Central memory CD8-positive, alpha-beta T cell (primary cell): ENCODE results near the gene EDEM1.

ENCODE experiments used
- ATAC-seq: fragments of 150-1000 bp; cut with Tn5 transposase; replicated peaks from 2 replicates; pipeline ENCODE4 v1.10.0; 2022; ENCODE audit warnings: mild to moderate bottlenecking, moderate FRiP score, moderate number of reproducible peaks; ENCODE audit not compliant: poor library complexity, severe bottlenecking; ENCODE audit errors: extremely low read depth
- DNase-seq, 2 donors: peaks; one replicate each; pipeline ENCODE4 v3.0.0; 2021; ENCODE audit warnings: low spot score in 2 of 2
- H3K27ac Mint-ChIP-seq: one replicate; pipeline ENCODE4 v1.8.0; 2022; ENCODE audit warnings: low read depth, mild to moderate bottlenecking, moderate library complexity, mixed read lengths
- H3K27me3 Mint-ChIP-seq: one replicate; pipeline ENCODE4 v1.8.0; 2022; ENCODE audit warnings: mixed read lengths
- H3K36me3 Mint-ChIP-seq: one replicate; pipeline ENCODE4 v1.8.0; 2022; ENCODE audit warnings: mild to moderate bottlenecking, moderate library complexity, mixed read lengths; ENCODE audit not compliant: insufficient read depth
- H3K4me1 Mint-ChIP-seq: one replicate; pipeline ENCODE4 v1.8.0; 2022; ENCODE audit warnings: mixed read lengths
- H3K4me3 Mint-ChIP-seq: one replicate; pipeline ENCODE4 v1.8.0; 2022; ENCODE audit warnings: mild to moderate bottlenecking, moderate library complexity, mixed read lengths
- H3K9me3 Mint-ChIP-seq: one replicate; pipeline ENCODE4 v1.8.0; 2022; ENCODE audit warnings: mixed read lengths

Gene EDEM1

DNA sequence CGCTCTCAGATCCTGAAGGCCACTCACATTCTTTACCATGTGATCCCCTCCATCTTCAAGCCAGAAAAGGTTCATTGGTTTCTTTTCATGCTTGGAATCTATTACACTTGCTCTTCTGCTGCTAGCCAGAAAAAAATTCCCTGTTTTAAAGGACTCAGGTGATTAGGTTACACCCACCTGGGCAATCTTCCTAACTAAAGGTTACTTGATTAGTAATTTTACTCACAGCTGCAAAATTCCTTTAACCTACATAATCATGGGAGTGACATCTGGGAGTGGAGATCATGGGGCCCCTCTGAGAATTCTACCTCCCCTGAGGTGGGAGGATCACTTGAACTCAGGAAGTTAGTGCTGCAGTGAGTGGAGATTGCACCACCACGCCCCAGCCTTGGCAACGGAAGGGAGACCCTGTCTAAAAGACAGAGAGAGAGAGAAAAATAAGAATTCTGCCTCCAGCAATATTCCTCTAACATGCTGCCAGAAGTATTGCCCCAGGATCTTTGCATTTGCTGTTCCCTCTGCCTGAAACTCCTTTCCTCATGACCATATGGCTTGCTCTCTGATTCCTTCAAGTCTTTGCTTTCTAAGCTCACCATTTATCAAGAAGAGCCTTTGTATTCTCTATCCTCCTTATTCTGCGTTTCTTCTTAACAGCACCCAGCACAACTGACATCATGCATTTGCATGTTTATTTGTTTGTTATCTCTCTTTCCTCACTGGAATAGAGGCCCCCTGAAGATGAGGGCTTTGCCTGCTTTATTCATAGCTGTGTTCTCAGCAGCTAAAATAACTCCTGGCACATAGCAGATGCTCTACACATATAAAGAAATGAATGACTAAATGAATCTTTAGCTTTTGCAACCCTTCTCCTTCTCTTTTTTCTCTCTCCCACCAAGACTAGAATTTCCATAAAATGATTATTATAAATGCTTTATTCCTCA, 68.2 kb downstream of the EDEM1 start:
- ATAC-seq, result no peak
- H3K4me1 Mint-ChIP-seq, result no peaks in the 10 kb centered on the region
- no peaks in the 10 kb centered on the region for H3K9me3 Mint-ChIP-seq
- H3K36me3 Mint-ChIP-seq, result peaks cover 2% of the 10 kb centered on the region
- DNase-seq, result no peak
- H3K27ac Mint-ChIP-seq, result no peak overlapping the region
- H3K27me3 Mint-ChIP-seq, result no peaks in the 10 kb centered on the region
- no peak overlapping the region for H3K4me3 Mint-ChIP-seq

DNA sequence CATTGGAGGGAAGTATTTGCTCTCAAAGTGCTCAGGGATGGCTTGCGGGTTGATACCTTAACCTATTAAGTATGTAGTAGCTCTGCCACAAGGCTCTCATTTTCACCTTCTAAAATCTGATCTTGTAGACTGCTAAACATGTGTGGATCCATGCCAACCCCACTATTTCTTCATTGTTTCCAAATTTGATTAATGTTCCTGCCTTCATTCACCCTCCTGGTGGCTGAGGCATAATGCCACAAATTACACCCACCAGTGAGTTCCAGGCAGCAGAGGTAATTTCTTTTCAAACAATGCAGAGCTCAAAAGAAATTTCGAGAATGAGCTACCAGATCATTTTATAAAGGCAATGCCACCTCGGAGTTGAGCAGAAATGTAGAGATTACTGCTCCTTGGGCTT, 71.0 kb downstream of the EDEM1 start:
- no peaks in the 10 kb centered on the region for H3K9me3 Mint-ChIP-seq
- DNase-seq (no peak), ATAC-seq (no peak)
- H3K27me3 Mint-ChIP-seq, result no peaks in the 10 kb centered on the region
- H3K4me1 Mint-ChIP-seq, result no peaks in the 10 kb centered on the region
- H3K27ac Mint-ChIP-seq, result no peak overlapping the region
- peaks cover 2% of the 10 kb centered on the region for H3K36me3 Mint-ChIP-seq
- no peak overlapping the region for H3K4me3 Mint-ChIP-seq

DNA sequence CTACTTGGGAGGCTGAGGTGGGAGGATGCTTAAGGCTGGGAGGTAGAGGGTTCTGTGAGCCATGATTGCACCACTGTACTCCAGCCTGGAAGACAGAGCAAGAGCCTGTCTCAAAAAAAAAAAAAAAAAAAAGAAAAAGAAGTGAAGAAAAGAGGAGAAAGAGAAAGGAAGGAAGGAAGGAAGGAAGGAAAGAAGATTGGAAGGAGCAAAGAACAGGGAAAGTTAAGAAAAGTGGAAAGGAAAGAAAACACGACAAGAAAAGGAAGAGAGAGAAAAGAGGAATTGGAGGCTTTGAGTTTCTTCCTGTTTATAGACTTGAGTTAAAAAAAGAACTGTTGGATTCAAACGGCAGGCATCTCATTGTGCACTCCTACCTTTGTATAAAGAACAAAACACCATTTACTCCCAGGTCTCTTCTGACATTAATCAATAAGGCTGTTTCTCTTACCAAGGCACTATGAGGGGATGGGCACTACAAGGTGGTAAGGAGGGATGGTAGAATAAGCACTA, 73.5 kb downstream of the EDEM1 start:
- H3K9me3 Mint-ChIP-seq, result no peaks in the 10 kb centered on the region
- no peaks in the 10 kb centered on the region for H3K4me1 Mint-ChIP-seq
- peaks cover 2% of the 10 kb centered on the region for H3K36me3 Mint-ChIP-seq
- H3K27me3 Mint-ChIP-seq, result no peaks in the 10 kb centered on the region
- no peak for ATAC-seq
- H3K4me3 Mint-ChIP-seq, result no peak overlapping the region
- H3K27ac Mint-ChIP-seq, result no peak overlapping the region
- DNase-seq, result no peak

DNA sequence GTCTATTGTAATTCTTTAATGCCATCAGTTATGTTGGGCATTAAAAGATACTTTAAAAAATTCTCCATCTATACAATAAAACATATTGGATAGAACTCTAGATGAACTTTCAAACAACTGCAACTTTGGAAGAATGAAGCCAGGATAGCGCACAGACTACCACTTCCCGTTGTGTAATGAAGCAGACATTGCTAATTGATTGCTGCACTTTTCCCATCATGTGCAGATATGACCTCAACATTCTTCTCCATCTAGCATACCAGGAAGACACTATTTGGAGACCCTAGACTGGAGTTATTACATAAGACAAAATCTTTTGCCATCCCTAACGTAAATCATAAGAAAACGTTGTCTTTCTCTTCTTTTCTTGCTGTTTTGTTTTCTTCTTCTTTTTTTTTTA, 75.0 kb downstream of the EDEM1 start:
- Mint-ChIP-seq H3K9me3 (no peaks in the 10 kb centered on the region), H3K27ac (no peak overlapping the region), H3K4me3 (no peak overlapping the region), H3K36me3 (no peaks in the 10 kb centered on the region), H3K4me1 (no peaks in the 10 kb centered on the region), H3K27me3 (no peaks in the 10 kb centered on the region)
- ATAC-seq, result no peak
- no peak for DNase-seq

DNA sequence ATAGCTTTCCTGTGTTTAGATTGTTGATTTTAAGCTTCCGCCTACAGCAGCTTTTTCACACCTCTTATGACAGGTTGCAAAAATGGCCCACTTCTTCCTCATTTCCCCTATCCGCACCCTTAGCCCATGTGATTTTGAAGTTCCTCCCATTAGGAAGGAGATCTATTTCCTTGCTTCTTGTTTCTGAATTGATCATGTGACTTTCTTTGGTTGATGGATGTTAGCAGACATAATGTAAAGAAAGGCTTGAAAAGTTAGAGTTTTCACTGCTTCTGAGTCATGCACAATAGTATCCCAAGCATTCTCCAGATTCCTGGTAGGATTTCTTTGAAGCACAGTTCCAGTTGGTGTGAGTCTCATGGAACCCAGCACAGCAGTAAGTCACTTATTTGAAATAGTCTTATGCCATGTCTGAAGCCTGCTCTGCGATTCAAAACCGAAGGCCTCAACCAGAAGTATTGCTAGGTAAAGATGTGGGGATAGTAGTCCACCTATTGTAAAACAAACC, 76.6 kb downstream of the EDEM1 start:
- no peak overlapping the region for H3K27ac Mint-ChIP-seq

DNA sequence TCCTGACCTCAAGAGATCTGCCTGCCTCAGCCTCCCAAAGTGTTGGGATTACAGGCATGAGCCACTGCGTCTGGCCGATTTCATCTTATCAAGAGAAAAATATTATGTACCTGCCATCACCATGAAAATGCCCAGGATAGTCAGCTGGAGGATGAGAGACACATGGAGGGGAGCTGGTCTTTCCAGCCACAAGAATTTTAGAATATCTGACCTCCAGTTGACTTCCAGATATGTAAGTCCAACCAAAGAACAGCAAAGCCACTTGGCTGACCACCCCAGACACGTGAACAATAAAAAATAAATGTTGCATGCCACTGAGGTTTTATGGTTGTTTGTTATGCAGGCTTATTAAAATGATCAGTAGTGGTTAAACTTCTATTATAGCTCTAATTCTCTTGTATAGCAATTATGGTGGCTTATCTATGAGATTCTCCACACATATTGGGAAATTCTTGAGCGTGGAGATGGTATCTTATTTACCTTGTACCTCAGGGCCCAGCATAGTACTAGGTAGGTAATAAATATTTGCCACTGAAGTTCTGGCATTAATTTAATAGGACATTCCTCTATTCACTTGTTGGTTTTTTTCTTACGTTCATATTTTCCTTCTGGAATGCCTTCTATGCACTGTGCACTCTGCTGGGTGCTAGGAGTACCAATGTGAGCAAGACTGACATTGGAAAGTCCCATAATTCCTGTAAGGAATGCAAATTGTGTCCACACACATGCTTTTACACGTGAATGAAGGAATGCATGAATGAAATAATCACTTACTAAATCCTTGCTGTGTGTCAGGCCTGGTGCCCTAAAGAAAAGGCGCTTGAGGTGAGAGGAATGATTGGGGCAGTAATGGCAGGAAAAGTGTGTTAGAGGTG, 77.6 kb downstream of the EDEM1 start:
- H3K27ac Mint-ChIP-seq, result no peak overlapping the region
- no peaks in the 10 kb centered on the region for H3K36me3 Mint-ChIP-seq
- H3K4me1 Mint-ChIP-seq, result no peaks in the 10 kb centered on the region
- no peaks in the 10 kb centered on the region for H3K27me3 Mint-ChIP-seq
- H3K4me3 Mint-ChIP-seq, result no peak overlapping the region
- no peaks in the 10 kb centered on the region for H3K9me3 Mint-ChIP-seq
- ATAC-seq (no peak), DNase-seq (no peak)

More for the DNA sequence above, 76.6 kb downstream of the EDEM1 start:
- no peak overlapping the region for H3K4me3 Mint-ChIP-seq
- no peaks in the 10 kb centered on the region for H3K4me1 Mint-ChIP-seq
- DNase-seq (no peak), ATAC-seq (no peak)
- no peaks in the 10 kb centered on the region for H3K36me3 Mint-ChIP-seq
- no peaks in the 10 kb centered on the region for H3K27me3 Mint-ChIP-seq
- H3K9me3 Mint-ChIP-seq, result no peaks in the 10 kb centered on the region

DNA sequence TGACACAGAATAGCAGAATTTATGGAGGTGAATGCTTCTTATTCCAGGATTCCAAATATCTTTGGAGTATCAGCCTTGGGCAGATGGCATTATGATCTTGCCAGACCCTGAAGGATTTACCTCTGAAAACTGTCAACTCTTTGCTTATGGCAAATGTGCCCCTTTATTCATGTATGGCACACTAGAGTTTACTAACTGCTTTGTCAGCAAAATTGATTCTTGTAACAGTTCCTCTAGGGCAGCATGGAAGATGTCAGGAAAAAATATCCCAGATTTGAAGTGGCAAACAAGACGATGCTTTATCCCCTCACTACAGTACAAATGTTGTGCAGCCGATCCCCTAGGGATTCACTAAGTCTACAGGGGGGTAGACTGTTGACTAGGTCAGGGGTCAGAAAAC, 79.7 kb downstream of the EDEM1 start:
- no peaks in the 10 kb centered on the region for H3K27me3 Mint-ChIP-seq
- no peaks in the 10 kb centered on the region for H3K4me1 Mint-ChIP-seq
- H3K9me3 Mint-ChIP-seq, result no peaks in the 10 kb centered on the region
- DNase-seq (no peak), ATAC-seq (no peak)
- no peak overlapping the region for H3K4me3 Mint-ChIP-seq
- no peak overlapping the region for H3K27ac Mint-ChIP-seq
- no peaks in the 10 kb centered on the region for H3K36me3 Mint-ChIP-seq

DNA sequence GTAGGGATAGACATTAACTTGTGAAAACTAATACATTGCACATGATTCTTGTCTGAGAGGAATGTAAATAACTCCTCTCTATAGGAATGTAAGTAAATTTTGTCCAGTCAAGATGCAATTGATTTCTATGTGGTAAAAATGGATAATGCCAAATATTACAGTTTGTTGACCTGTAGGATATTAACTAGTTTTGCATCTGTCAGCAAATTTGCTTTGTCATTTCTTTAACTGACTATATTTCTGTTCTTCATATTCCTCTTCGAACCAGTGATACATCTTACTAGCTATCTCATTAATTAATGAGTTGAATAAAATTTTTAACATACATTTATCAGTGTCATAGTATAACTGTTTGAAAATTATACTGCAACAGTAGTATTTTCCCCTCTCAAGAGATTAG, 80.4 kb downstream of the EDEM1 start:
- no peak for DNase-seq
- no peak for ATAC-seq
- H3K4me3 Mint-ChIP-seq, result no peak overlapping the region
- H3K27me3 Mint-ChIP-seq, result no peaks in the 10 kb centered on the region
- no peaks in the 10 kb centered on the region for H3K4me1 Mint-ChIP-seq
- no peaks in the 10 kb centered on the region for H3K9me3 Mint-ChIP-seq
- no peaks in the 10 kb centered on the region for H3K36me3 Mint-ChIP-seq
- H3K27ac Mint-ChIP-seq, result no peak overlapping the region
